Esophagus muscularis mucosa (tissue), 4 donors: ENCODE results near the gene TP53I11. TPM values are rescaled to one million over a fixed set of nuclear protein-coding genes. Genes with fewer than 3 reads are reported as not detected.

ENCODE experiments used
- DNase-seq: peaks from one replicate; pipeline ENCODE4 v3.0.0-alpha.2; 2017; ENCODE audit errors: extremely low spot score
- H3K27ac ChIP-seq, 4 donors: fragments of 200-600 bp; sonication (generic); replicated peaks in 1 of 4; 1 replicate in 3 of 4; 2 replicates in 1 of 4; pipeline ENCODE4 v1.5.1; 2016 to 2019; ENCODE audit warnings: mild to moderate bottlenecking in 1 of 4
- H3K27me3 ChIP-seq, 4 donors: fragments of 200-600 bp; sonication (generic); one replicate each; pipeline versions ENCODE4 v1.5.1 to v1.6.0; 2016 to 2019
- H3K36me3 ChIP-seq, 4 donors: fragments of 200-600 bp; sonication (generic); one replicate each; pipeline ENCODE4 v1.5.1; 2016 to 2019
- H3K4me1 ChIP-seq, 4 donors: fragments of 200-600 bp; sonication (generic); one replicate each; pipeline ENCODE4 v1.5.1; 2016 to 2019
- H3K4me3 ChIP-seq, 4 donors: fragments of 200-600 bp; sonication (generic); 1 replicate in 2 of 4; 2 replicates in 2 of 4; pipeline ENCODE4 v1.5.1; 2016 to 2019; ENCODE audit warnings: mild to moderate bottlenecking in 4 of 4, moderate library complexity in 1 of 4
- H3K9me3 ChIP-seq, 4 donors: fragments of 200-600 bp; sonication (generic); 1 replicate in 3 of 4; 2 replicates in 1 of 4; pipeline ENCODE4 v1.5.1; 2016 to 2019
- CTCF ChIP-seq, 3 experiments: fragments of 200-600 bp in 2 of 3; fragments of 450-650 bp in 1 of 3; sonication (generic) in 2 of 3; IDR thresholded peaks; one replicate each; pipeline ENCODE4 v1.5.1; 2017 to 2019; ENCODE audit warnings: antibody characterized with exemption in 3 of 3, mild to moderate bottlenecking in 2 of 3, moderate library complexity in 1 of 3
- EP300 ChIP-seq: sonication (generic); formaldehyde crosslinking; IDR thresholded peaks from one replicate; pipeline ENCODE4 v1.6.1; 2017; ENCODE audit warnings: antibody characterized with exemption
- POLR2A ChIP-seq: fragments of 450-650 bp; IDR thresholded peaks from one replicate; pipeline ENCODE4 v1.6.1; 2017; ENCODE audit warnings: antibody characterized with exemption, moderate library complexity, mild to moderate bottlenecking, low read depth
- POLR2AphosphoS5 ChIP-seq, 2 donors: sonication (generic); formaldehyde crosslinking; IDR thresholded peaks; one replicate each; pipeline ENCODE4 v1.6.1; 2017; ENCODE audit warnings: antibody characterized with exemption in 2 of 2
- WGBS: methylation state at CpG from one replicate; pipeline ENCODE4 v1.1.5; 2018; 5-methylcytosine and 5-hydroxymethylcytosine counted together
- intact Hi-C: fragments of 100-400 bp; cut with DNase I; formaldehyde crosslinking; loops from one replicate; pipeline ENCODE4 v1.15.1; 2023
- total RNA-seq, 4 donors: library from RNA; depleted of rRNA; stranded (reverse); fragments of >200 nt; gene quantifications; one replicate each; pipeline versions ENCODE4 v1.1.0 to v1.2.1, GENCODE V29; 2016

TP53I11 gene
- total RNA-seq, 4 donors from 2014 or later, result 51.1 to 76.1 (median 59.2) TPM

- peak overlapping the region in 2 of 4 donors; percentile 16 to 37 for H3K4me3 ChIP-seq
- TF ChIP-seq POLR2AphosphoS5 (IDR thresholded peaks at IDR 0.05) (peak; percentile 51 to 65), EP300 (no peak), POLR2A (no peak), CTCF (IDR thresholded peaks at IDR 0.05) (peak in 2 of 3 experiments; percentile 88 to 95)
- H3K27ac ChIP-seq, result peak overlapping the region; percentile 78 to 86 (median 86)
- no peak for DNase-seq
- no peaks in the 10 kb centered on the region for H3K27me3 ChIP-seq
- H3K4me1 ChIP-seq, result peaks cover 17 to 50% (median 39%) of the 10 kb centered on the region in 4 donors
- no peaks in the 10 kb centered on the region for H3K9me3 ChIP-seq
- 34% methylated on average over 18 of the region's 21 CpGs for WGBS
- intact Hi-C loops, result loop anchor here (1.0 to 5.0 kb wide), 3 partner anchors 117 to 273 kb away; no protein-coding TSS in a partner anchor
- peaks cover 0 to 11% (median 2%) of the 10 kb centered on the region in 4 donors for H3K36me3 ChIP-seq
Measured at GRCh38 chr11:44893846-44894617, 56.7 kb downstream of the TP53I11 start.

GRCh38 chr11:44893308-44893822, 57.3 kb downstream of the TP53I11 start:
- Histone ChIP-seq H3K36me3 (peaks cover 0 to 4% (median under 1%) of the 10 kb centered on the region in 4 donors), H3K27ac (peak overlapping the region; percentile 78 to 86 (median 86)), H3K4me1 (peaks cover 17 to 56% (median 40%) of the 10 kb centered on the region in 4 donors), H3K27me3 (no peaks in the 10 kb centered on the region), H3K4me3 (peak overlapping the region in 2 of 4 donors; percentile 16 to 37), H3K9me3 (no peaks in the 10 kb centered on the region)
- no peak for TF ChIP-seq CTCF (IDR thresholded peaks at IDR 0.05)
- peak; percentile 29 to 58 for TF ChIP-seq POLR2AphosphoS5 (IDR thresholded peaks at IDR 0.05)
- WGBS, result 41% methylated on average over 8 of the region's 10 CpGs
- intact Hi-C loops, result loop anchor here (5.0 kb wide), 1 partner anchor 116 kb away; no protein-coding TSS in a partner anchor
- no peak for DNase-seq

- Histone ChIP-seq H3K27ac (peak overlapping the region; percentile 78 to 86 (median 86)), H3K4me3 (no peak overlapping the region), H3K36me3 (peaks cover 0 to under 1% (median 0%) of the 10 kb centered on the region in 4 donors), H3K27me3 (no peaks in the 10 kb centered on the region), H3K9me3 (no peaks in the 10 kb centered on the region), H3K4me1 (peaks cover 21 to 61% (median 44%) of the 10 kb centered on the region in 4 donors)
- 91% methylated on average over 4 of the region's 7 CpGs for WGBS
- DNase-seq, result no peak
- TF ChIP-seq POLR2A, result no peak
- no peak for TF ChIP-seq POLR2AphosphoS5 (IDR thresholded peaks at IDR 0.05)
- TF ChIP-seq EP300, result no peak
- no peak for TF ChIP-seq CTCF (IDR thresholded peaks at IDR 0.05)
- intact Hi-C loops, result loop anchor here (5.0 kb wide), 1 partner anchor 116 kb away; no protein-coding TSS in a partner anchor
Measured at GRCh38 chr11:44892843-44893242, 57.8 kb downstream of the TP53I11 start.

GRCh38 chr11:44889266-44889665, 61.4 kb downstream of the TP53I11 start:
- TF ChIP-seq CTCF (IDR thresholded peaks at IDR 0.05) (no peak), POLR2A (no peak), POLR2AphosphoS5 (IDR thresholded peaks at IDR 0.05) (no peak), EP300 (no peak)
- H3K27me3 ChIP-seq, result no peaks in the 10 kb centered on the region
- intact Hi-C loops, result no loop called here
- H3K27ac ChIP-seq, result peak overlapping the region; percentile 12 to 50 (median 30)
- no peaks in the 10 kb centered on the region for H3K9me3 ChIP-seq
- no peak overlapping the region for H3K4me3 ChIP-seq
- H3K4me1 ChIP-seq, result peaks cover 41 to 84% (median 67%) of the 10 kb centered on the region in 4 donors
- 70% methylated on average over 1 of the region's 1 CpG for WGBS
- no peaks in the 10 kb centered on the region for H3K36me3 ChIP-seq
- no peak for DNase-seq
